Chondrocyte (in vitro differentiated cells): ENCODE data around the gene WARS2. TPM values are rescaled to one million over a fixed set of nuclear protein-coding genes. Genes with fewer than 3 reads are reported as not detected.

ENCODE experiments used
- DNase-seq: peaks from one replicate; pipeline ENCODE4 v3.0.0; 2021; ENCODE audit warnings: mixed read lengths, low spot score
- H3K27ac Mint-ChIP-seq: one replicate; pipeline ENCODE4 v1.8.0; 2021; ENCODE audit warnings: mild to moderate bottlenecking, moderate library complexity, mixed read lengths; ENCODE audit not compliant: unreplicated experiment
- H3K27me3 Mint-ChIP-seq: 2 replicates; pipeline ENCODE4 v1.8.0; 2021; ENCODE audit warnings: low read depth, mixed read lengths
- H3K36me3 Mint-ChIP-seq: 2 replicates; pipeline ENCODE4 v1.8.0; 2021; ENCODE audit warnings: low read depth, mixed read lengths
- H3K4me1 Mint-ChIP-seq: 2 replicates; pipeline ENCODE4 v1.8.0; 2021; ENCODE audit warnings: low read depth, mild to moderate bottlenecking, mixed read lengths
- H3K4me3 Mint-ChIP-seq: one replicate; pipeline ENCODE4 v1.8.0; 2021; ENCODE audit warnings: mild to moderate bottlenecking, moderate library complexity, mixed read lengths; ENCODE audit not compliant: unreplicated experiment
- H3K9me3 Mint-ChIP-seq: 2 replicates; pipeline ENCODE4 v1.8.0; 2021; ENCODE audit warnings: low read depth, mixed read lengths
- CTCF ChIP-seq: fragments of 200-600 bp; sonication (generic); IDR thresholded peaks from 2 replicates; pipeline ENCODE4 v1.5.0; 2021; ENCODE audit warnings: antibody characterized with exemption, mild to moderate bottlenecking, moderate library complexity
- total RNA-seq: library from RNA; stranded (reverse); gene quantifications from 3 replicates; pipeline ENCODE4 v1.2.1, GENCODE V29; 2021

Gene WARS2
- total RNA-seq, 1 donor from 2014 or later: 9.4 TPM

- no peaks in the 10 kb centered on the region for H3K9me3 Mint-ChIP-seq
- no peak for TF ChIP-seq CTCF
Observed at GRCh38 chr1:119038363-119038762, 102.1 kb downstream of the WARS2 start.

GRCh38 chr1:119034359-119034758 is 106.1 kb downstream of the WARS2 start:
- DNase-seq: no peak
- H3K36me3 Mint-ChIP-seq: peaks cover 5% of the 10 kb centered on the region
- H3K4me1 Mint-ChIP-seq: peaks cover 9% of the 10 kb centered on the region
- H3K9me3 Mint-ChIP-seq: no peaks in the 10 kb centered on the region
- H3K4me3 Mint-ChIP-seq: no peak overlapping the region
- H3K27ac Mint-ChIP-seq: no peak overlapping the region
- no peaks in the 10 kb centered on the region for H3K27me3 Mint-ChIP-seq
- TF ChIP-seq CTCF: no peak

More at GRCh38 chr1:119038363-119038762, 102.1 kb downstream of the WARS2 start:
- H3K27ac Mint-ChIP-seq: no peak overlapping the region
- no peak for DNase-seq
- no peaks in the 10 kb centered on the region for H3K27me3 Mint-ChIP-seq
- H3K4me1 Mint-ChIP-seq: peaks cover 9% of the 10 kb centered on the region
- no peak overlapping the region for H3K4me3 Mint-ChIP-seq
- H3K36me3 Mint-ChIP-seq: no peaks in the 10 kb centered on the region

GRCh38 chr1:119032986-119033385 is 107.5 kb downstream of the WARS2 start:
- Mint-ChIP-seq H3K27ac (no peak overlapping the region), H3K4me1 (peaks cover 12% of the 10 kb centered on the region), H3K9me3 (no peaks in the 10 kb centered on the region), H3K4me3 (no peak overlapping the region), H3K36me3 (peaks cover 5% of the 10 kb centered on the region), H3K27me3 (no peaks in the 10 kb centered on the region)
- TF ChIP-seq CTCF: no peak
- no peak for DNase-seq

GRCh38 chr1:119027759-119028158 is 112.7 kb downstream of the WARS2 start:
- H3K27me3 Mint-ChIP-seq: no peaks in the 10 kb centered on the region
- DNase-seq: no peak
- peaks cover 3% of the 10 kb centered on the region for H3K9me3 Mint-ChIP-seq
- H3K27ac Mint-ChIP-seq: no peak overlapping the region
- TF ChIP-seq CTCF: no peak
- no peak overlapping the region for H3K4me3 Mint-ChIP-seq
- peaks cover 12% of the 10 kb centered on the region for H3K4me1 Mint-ChIP-seq
- peaks cover 5% of the 10 kb centered on the region for H3K36me3 Mint-ChIP-seq

GRCh38 chr1:119026956-119027355 is 113.5 kb downstream of the WARS2 start:
- Mint-ChIP-seq H3K36me3 (peaks cover 4% of the 10 kb centered on the region), H3K9me3 (peaks cover 5% of the 10 kb centered on the region), H3K4me1 (peaks cover 12% of the 10 kb centered on the region), H3K27ac (peak overlapping the region; percentile 23), H3K27me3 (no peaks in the 10 kb centered on the region), H3K4me3 (no peak overlapping the region)
- no peak for TF ChIP-seq CTCF
- DNase-seq: no peak
